GM21717 (cell line): ENCODE measurements around the gene STMND1.
"Not testable (repeated sequence)": the region's sequence is repeated elsewhere in the genome, so short reads cannot be mapped to it uniquely, and the experiment has no call there.

Experiments
- ATAC-seq: cut with Tn5 transposase; IDR thresholded peaks from one replicate; pipeline ENCODE4 v1.9.1; 2021; ENCODE audit warnings: mild to moderate bottlenecking, moderate library complexity; ENCODE audit not compliant: unreplicated experiment

STMND1 gene

GRCh38 chr6:17101422-17102257 is at the start of gene STMND1:
TSS of gene STMND1 (plus strand) at chr6:17102050. CDS start at chr6:17102258, 208 bp downstream.
- no peak for ATAC-seq

- no peak for ATAC-seq
Observed at GRCh38 chr6:17054647-17055046, 47.2 kb upstream of the STMND1 start.

DNA sequence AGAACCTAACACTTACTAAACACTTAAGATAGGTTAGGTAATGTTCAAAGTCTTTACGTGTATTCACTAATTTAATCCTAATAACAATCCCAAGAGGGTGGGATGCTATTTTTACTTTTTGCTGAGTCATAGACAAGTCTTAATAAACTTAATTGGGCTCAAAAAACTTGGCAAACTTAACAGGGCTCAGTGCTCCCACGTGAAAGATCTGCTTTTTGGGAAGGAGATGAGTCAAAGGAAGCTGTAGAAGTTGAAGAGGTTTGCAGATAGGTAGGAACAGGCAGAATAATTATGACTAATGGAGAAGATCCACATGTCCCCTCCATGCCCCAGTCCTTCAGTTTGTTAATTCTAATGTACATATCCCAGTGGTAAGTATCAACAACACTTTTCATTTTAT is 44.5 kb upstream of the STMND1 start:
- no peak for ATAC-seq

- no peak for ATAC-seq
Observed at GRCh38 chr6:17058550-17058949, 43.3 kb upstream of the STMND1 start.

GRCh38 chr6:17059022-17059421 is 42.8 kb upstream of the STMND1 start:
- no peak for ATAC-seq

DNA sequence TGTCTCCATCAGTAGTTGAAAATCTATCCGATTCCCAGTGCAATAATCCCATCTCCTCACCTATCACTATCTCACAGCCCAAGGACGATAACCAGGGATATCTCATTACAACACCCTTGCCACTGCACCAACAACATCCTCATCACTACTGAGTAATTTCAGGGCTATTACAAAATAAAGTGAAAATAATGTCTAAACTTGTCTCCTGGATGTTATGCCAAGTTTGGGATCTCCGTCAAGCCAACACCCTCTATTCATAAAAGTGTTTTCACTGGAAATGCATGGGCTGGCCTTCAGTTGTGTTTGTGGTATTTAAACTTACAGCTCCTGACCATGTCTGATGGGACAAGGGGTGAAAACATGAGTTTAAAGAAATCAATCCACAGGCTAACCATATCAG is 42.0 kb upstream of the STMND1 start:
- no peak for ATAC-seq

- no peak for ATAC-seq
Observed at GRCh38 chr6:17061097-17061496, 40.8 kb upstream of the STMND1 start.

GRCh38 chr6:17062871-17063440 is 38.9 kb upstream of the STMND1 start:
- no peak for ATAC-seq

DNA sequence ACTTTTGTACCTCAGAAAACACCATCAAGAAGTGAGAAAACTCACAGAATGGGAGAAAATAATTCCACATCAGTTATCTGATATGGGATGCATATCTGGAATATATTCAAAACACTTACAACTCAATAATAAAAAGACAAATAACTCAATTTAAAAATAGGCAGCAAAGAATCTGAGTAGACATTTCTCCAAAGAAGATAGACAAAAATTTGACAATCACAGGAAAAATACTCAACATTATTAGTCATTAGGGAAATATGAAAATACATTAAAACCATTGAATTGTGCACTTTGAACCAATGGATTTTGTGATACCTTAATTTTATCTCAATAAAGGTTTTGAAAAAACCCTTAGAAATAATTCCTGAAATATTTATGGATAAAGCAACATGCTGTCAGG is 36.9 kb upstream of the STMND1 start:
- no peak for ATAC-seq

- ATAC-seq = no peak
Observed at GRCh38 chr6:17066610-17067009, 35.2 kb upstream of the STMND1 start.

- ATAC-seq = not testable (repeated sequence)
Observed at GRCh38 chr6:17068972-17069371, 32.9 kb upstream of the STMND1 start.

GRCh38 chr6:17070400-17070799 is 31.4 kb upstream of the STMND1 start:
- ATAC-seq = not testable (repeated sequence)

- ATAC-seq = not testable (repeated sequence)
Observed at GRCh38 chr6:17073596-17073995, 28.3 kb upstream of the STMND1 start.

- no peak for ATAC-seq
Observed at GRCh38 chr6:17081273-17081672, 20.6 kb upstream of the STMND1 start.

GRCh38 chr6:17081860-17082508 is 19.9 kb upstream of the STMND1 start:
- no peak for ATAC-seq

GRCh38 chr6:17083397-17083796 is 18.5 kb upstream of the STMND1 start:
- ATAC-seq = no peak

DNA sequence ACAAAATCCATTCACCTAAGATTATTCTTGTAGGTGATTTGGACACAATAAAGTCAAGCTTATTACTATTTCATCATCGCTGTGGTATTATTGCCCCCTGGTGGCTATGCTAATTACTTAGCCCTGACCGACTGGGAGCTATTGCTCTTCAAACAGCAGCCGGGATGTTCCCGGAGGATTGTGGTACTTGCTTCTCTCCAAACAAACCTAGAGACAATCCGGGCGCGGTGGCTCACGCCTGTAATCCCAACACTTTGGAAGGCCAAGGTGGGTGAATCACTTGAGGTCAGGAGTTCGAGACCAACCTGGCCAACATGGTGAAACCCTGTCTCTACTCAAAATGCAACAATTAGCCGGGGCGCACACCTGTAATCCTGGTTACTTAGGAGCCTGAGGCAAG is 15.4 kb upstream of the STMND1 start:
- ATAC-seq = no peak

DNA sequence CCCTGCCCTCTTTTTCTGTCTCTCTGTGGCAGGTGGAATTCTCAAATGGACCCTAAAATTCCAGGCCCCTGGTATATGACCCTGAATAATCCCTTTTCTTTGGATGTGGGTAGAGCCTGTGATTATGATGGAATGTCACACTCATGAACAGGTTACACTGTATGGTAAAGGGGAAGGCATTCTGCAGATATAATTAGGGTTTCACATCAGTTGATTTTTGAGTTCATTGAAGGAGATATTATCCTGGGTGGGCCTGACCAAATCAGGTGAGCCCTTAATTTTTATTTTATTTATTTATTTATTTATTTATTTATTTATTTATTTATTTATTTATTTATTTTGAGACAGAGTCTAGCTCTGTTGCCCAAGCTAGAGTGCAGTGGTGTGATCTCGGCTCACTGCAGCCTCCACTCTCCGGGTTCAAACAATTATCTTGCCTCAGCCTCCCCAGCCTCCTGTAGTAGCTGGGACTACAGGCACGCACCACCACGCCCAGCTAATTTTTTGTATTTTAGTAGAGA is 13.7 kb upstream of the STMND1 start:
- ATAC-seq = no peak

DNA sequence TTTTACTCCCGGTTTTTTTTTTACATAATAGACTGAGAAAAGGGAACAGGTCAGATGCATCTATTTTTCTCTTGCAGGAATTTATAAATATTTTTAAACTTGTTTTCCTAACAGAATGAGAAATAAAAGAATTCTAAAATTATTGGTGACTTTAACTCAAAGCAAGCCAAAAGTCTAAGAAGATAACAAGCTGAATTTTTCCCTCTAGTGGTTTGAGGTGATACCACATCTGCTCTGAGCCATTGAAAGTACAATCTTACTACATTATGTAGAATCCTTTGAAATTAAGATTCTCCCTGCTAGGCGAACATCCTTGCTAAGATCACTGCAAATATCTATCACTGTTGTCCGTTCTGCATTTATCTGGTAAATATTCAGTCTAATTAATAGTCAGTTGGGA is 10.7 kb upstream of the STMND1 start:
- ATAC-seq = no peak

DNA sequence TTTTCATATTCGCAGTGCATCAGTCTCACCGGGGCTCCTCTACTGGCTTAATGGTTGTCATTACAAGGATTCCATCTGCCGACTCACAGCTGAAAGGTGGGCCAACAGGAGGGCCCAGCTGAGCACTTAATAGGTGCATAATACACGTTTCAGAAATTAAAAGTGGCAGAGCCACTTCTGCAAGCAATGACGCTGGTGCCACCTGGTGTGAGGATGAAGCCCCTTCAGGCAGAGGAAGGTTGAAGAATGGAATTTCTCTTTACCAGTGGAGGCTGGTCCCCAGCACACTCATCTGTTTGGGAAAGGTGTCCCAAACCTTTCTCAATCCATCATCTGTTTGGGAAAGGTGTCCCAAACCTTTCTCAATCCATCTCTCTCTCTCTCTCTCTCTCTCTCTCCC is 8.2 kb upstream of the STMND1 start:
- ATAC-seq = no peak

DNA sequence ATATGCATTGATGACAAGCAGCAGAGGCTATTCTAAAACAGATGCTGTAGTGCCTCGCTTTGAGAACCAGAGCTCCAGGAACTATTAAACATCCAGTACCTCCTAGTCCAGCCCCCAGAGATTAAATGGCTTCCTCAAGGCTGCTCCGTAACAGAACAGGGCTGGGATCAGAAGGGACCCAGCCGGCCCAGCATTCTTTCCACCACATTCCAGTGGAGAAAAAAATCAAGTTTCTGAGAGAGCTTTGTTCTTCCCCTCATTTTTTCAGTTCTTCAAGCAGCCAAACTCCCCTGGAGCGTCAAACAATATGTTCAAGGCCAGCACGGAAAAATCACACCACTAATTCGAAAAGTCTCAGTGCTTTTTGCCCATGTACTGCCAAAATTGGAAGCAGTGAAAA is 5.8 kb upstream of the STMND1 start:
- no peak for ATAC-seq

- no peak for ATAC-seq
Observed at GRCh38 chr6:17096652-17097051, 5.2 kb upstream of the STMND1 start.
